OCI-LY1 (cell line): ENCODE data around the gene KIF13A.

Source experiments
- EZH2 ChIP-seq: fragments of 200-600 bp; sonication (generic), shearing (Covaris generic); IDR thresholded peaks from 2 replicates; pipeline ENCODE4 v1.8.0; 2017; ENCODE audit warnings: borderline replicate concordance, mixed run types, mild to moderate bottlenecking, antibody characterized with exemption, low read length, moderate library complexity, mixed read lengths
- TF ChIP-seq, protein P1 (sequence below): fragments of 200-600 bp; sonication (generic), shearing (Covaris generic); IDR thresholded peaks from 2 replicates; pipeline ENCODE4 v1.5.1; 2017; ENCODE audit warnings: mild to moderate bottlenecking, antibody characterized with exemption, low read length, moderate library complexity, mixed read lengths

DNA sequence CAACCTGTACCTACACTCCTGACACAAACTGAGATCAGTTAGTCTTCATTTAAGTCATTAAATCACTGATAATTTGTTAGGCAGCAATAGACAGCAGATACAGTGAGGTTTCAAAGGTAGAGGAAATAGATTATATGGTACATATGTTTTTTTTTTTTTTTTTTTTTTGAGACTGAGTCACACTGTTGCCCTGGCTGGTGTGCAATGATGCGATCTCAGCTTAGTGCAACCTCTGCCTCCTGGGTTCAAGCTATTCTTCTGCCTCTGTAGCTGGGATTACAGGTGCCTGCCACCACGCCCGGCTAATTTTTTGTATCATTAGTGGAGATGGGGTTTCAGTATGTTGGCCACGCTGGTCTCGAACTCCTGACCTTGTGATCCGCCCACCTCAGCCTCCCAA, 38.2 kb upstream of the KIF13A start:
- TF ChIP-seq, protein P1, sequence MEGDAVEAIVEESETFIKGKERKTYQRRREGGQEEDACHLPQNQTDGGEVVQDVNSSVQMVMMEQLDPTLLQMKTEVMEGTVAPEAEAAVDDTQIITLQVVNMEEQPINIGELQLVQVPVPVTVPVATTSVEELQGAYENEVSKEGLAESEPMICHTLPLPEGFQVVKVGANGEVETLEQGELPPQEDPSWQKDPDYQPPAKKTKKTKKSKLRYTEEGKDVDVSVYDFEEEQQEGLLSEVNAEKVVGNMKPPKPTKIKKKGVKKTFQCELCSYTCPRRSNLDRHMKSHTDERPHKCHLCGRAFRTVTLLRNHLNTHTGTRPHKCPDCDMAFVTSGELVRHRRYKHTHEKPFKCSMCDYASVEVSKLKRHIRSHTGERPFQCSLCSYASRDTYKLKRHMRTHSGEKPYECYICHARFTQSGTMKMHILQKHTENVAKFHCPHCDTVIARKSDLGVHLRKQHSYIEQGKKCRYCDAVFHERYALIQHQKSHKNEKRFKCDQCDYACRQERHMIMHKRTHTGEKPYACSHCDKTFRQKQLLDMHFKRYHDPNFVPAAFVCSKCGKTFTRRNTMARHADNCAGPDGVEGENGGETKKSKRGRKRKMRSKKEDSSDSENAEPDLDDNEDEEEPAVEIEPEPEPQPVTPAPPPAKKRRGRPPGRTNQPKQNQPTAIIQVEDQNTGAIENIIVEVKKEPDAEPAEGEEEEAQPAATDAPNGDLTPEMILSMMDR = no peak
- TF ChIP-seq EZH2 = no peak
